ENCODE data around the gene SYT13.

SYT13 gene

DNA sequence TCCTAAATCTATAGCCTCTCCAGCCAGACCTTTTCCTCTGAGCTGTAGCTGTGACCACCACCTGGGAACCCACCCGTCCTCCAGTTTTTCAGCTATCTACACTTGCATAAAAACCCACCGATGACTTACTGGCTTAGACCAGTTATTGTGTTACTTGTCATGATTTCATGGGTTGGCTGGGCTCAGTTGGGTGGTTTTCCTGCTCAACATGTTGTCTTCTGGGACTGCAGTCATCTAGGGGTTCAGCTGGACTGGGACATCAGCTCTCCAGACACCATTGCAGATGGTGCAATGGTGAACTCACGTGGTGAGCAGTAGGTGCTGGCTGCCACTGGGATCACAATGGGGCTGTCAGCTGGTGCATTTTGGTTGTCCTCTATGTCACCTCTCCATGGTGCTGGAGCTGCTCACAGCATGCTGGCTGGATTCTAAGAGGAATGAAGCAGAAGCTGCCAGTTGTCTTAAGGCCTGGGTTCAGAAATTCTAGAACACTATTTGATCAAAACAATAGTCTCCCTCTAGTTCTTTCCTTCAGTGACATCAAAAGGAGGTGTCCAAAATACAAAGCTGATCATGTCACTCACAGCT is 1.3 kb upstream of the SYT13 start:
- no peak overlapping the region for H3K9ac ChIP-seq (ENCODE audit: insufficient read length, low read depth)
- no peak overlapping the region for H3K4me3 ChIP-seq (ENCODE audit: insufficient read length, low read depth)
- H3K9me3 ChIP-seq (ENCODE audit: insufficient read depth, low read length): peaks cover 15% of the 10 kb centered on the region; the same call in 1 of the 2 replicates
- DNase-seq (ENCODE audit: low read depth, low spot score): no peak
- no peaks in the 10 kb centered on the region for H3K36me3 ChIP-seq (ENCODE audit: insufficient read depth, insufficient read length, low read length)
- H3K4me1 ChIP-seq (ENCODE audit: insufficient read depth, insufficient read length): no peaks in the 10 kb centered on the region
- H3K27me3 ChIP-seq (ENCODE audit: insufficient read depth, insufficient read length): peaks cover 57% of the 10 kb centered on the region
- TF ChIP-seq ZNF274 (IDR thresholded peaks at IDR 0.05; ENCODE audit: low read depth, low read length): no peak
- TF ChIP-seq SUZ12 (IDR thresholded peaks at IDR 0.05; ENCODE audit: extremely low read depth, insufficient read depth, insufficient read length): no peak
- no peak for TF ChIP-seq YY1 (IDR thresholded peaks at IDR 0.05; ENCODE audit: insufficient read depth, insufficient read length)

- Histone ChIP-seq H3K36me3 (ENCODE audit: insufficient read depth, insufficient read length, low read length) (no peaks in the 10 kb centered on the region), H3K4me1 (ENCODE audit: insufficient read depth, insufficient read length) (peaks cover 5% of the 10 kb centered on the region), H3K9ac (ENCODE audit: insufficient read length, low read depth) (peak overlapping the region; percentile 94), H3K4me3 (ENCODE audit: insufficient read length, low read depth) (peak overlapping the region; percentile 86), H3K9me3 (ENCODE audit: insufficient read depth, low read length) (peaks cover 15% of the 10 kb centered on the region; the same call in 1 of the 2 replicates), H3K27me3 (ENCODE audit: insufficient read depth, insufficient read length) (peaks cover 52% of the 10 kb centered on the region)
- no peak for DNase-seq (ENCODE audit: low read depth, low spot score)
- no peak for TF ChIP-seq YY1 (IDR thresholded peaks at IDR 0.05; ENCODE audit: insufficient read depth, insufficient read length)
- TF ChIP-seq SUZ12 (IDR thresholded peaks at IDR 0.05; ENCODE audit: extremely low read depth, insufficient read depth, insufficient read length): no peak
- no peak for TF ChIP-seq ZNF274 (IDR thresholded peaks at IDR 0.05; ENCODE audit: low read depth, low read length)
Measured at GRCh38 chr11:45285250-45285828, 802 bp downstream of the SYT13 start.

GRCh38 chr11:45282081-45282480 is 4.1 kb downstream of the SYT13 start:
- H3K9ac ChIP-seq (ENCODE audit: insufficient read length, low read depth): no peak overlapping the region
- H3K4me3 ChIP-seq (ENCODE audit: insufficient read length, low read depth): no peak overlapping the region
- H3K27me3 ChIP-seq (ENCODE audit: insufficient read depth, insufficient read length): peaks cover 36% of the 10 kb centered on the region
- H3K36me3 ChIP-seq (ENCODE audit: insufficient read depth, insufficient read length, low read length): no peaks in the 10 kb centered on the region
- no peak for DNase-seq (ENCODE audit: low read depth, low spot score)
- H3K4me1 ChIP-seq (ENCODE audit: insufficient read depth, insufficient read length): peaks cover 5% of the 10 kb centered on the region
- peaks cover 4% of the 10 kb centered on the region; the same call in 1 of the 2 replicates for H3K9me3 ChIP-seq (ENCODE audit: insufficient read depth, low read length)
- TF ChIP-seq SUZ12 (IDR thresholded peaks at IDR 0.05; ENCODE audit: extremely low read depth, insufficient read depth, insufficient read length) (no peak), ZNF274 (IDR thresholded peaks at IDR 0.05; ENCODE audit: low read depth, low read length) (no peak), YY1 (IDR thresholded peaks at IDR 0.05; ENCODE audit: insufficient read depth, insufficient read length) (no peak)

GRCh38 chr11:45280449-45280848 is 5.7 kb downstream of the SYT13 start:
- H3K4me1 ChIP-seq (ENCODE audit: insufficient read depth, insufficient read length): peaks cover 5% of the 10 kb centered on the region
- no peak overlapping the region for H3K4me3 ChIP-seq (ENCODE audit: insufficient read length, low read depth)
- peaks cover 24% of the 10 kb centered on the region for H3K27me3 ChIP-seq (ENCODE audit: insufficient read depth, insufficient read length)
- no peaks in the 10 kb centered on the region for H3K36me3 ChIP-seq (ENCODE audit: insufficient read depth, insufficient read length, low read length)
- DNase-seq (ENCODE audit: low read depth, low spot score): no peak
- no peak overlapping the region for H3K9ac ChIP-seq (ENCODE audit: insufficient read length, low read depth)
- TF ChIP-seq YY1 (IDR thresholded peaks at IDR 0.05; ENCODE audit: insufficient read depth, insufficient read length): no peak
- no peak for TF ChIP-seq SUZ12 (IDR thresholded peaks at IDR 0.05; ENCODE audit: extremely low read depth, insufficient read depth, insufficient read length)
- no peak for TF ChIP-seq ZNF274 (IDR thresholded peaks at IDR 0.05; ENCODE audit: low read depth, low read length)
- no peaks in the 10 kb centered on the region for H3K9me3 ChIP-seq (ENCODE audit: insufficient read depth, low read length)

- TF ChIP-seq ZNF274 (IDR thresholded peaks at IDR 0.05; ENCODE audit: low read depth, low read length): no peak
- no peak overlapping the region for H3K4me3 ChIP-seq (ENCODE audit: insufficient read length, low read depth)
- H3K36me3 ChIP-seq (ENCODE audit: insufficient read depth, insufficient read length, low read length): no peaks in the 10 kb centered on the region
- peaks cover 18% of the 10 kb centered on the region for H3K27me3 ChIP-seq (ENCODE audit: insufficient read depth, insufficient read length)
- no peak overlapping the region for H3K9ac ChIP-seq (ENCODE audit: insufficient read length, low read depth)
- H3K9me3 ChIP-seq (ENCODE audit: insufficient read depth, low read length): no peaks in the 10 kb centered on the region
- peaks cover 5% of the 10 kb centered on the region for H3K4me1 ChIP-seq (ENCODE audit: insufficient read depth, insufficient read length)
- DNase-seq (ENCODE audit: low read depth, low spot score): no peak
Measured at GRCh38 chr11:45279645-45280044, 6.5 kb downstream of the SYT13 start.

GRCh38 chr11:45278714-45279113 is 7.4 kb downstream of the SYT13 start:
- no peak for DNase-seq (ENCODE audit: low read depth, low spot score)
- Histone ChIP-seq H3K9ac (ENCODE audit: insufficient read length, low read depth) (no peak overlapping the region), H3K36me3 (ENCODE audit: insufficient read depth, insufficient read length, low read length) (no peaks in the 10 kb centered on the region), H3K4me3 (ENCODE audit: insufficient read length, low read depth) (no peak overlapping the region), H3K4me1 (ENCODE audit: insufficient read depth, insufficient read length) (peaks cover 5% of the 10 kb centered on the region), H3K27me3 (ENCODE audit: insufficient read depth, insufficient read length) (peaks cover 9% of the 10 kb centered on the region), H3K9me3 (ENCODE audit: insufficient read depth, low read length) (no peaks in the 10 kb centered on the region)
- TF ChIP-seq SUZ12 (IDR thresholded peaks at IDR 0.05; ENCODE audit: extremely low read depth, insufficient read depth, insufficient read length) (no peak), YY1 (IDR thresholded peaks at IDR 0.05; ENCODE audit: insufficient read depth, insufficient read length) (no peak)

GRCh38 chr11:45275828-45276227 is 10.3 kb downstream of the SYT13 start:
- Histone ChIP-seq H3K27me3 (ENCODE audit: insufficient read depth, insufficient read length) (peaks cover 2% of the 10 kb centered on the region), H3K4me1 (ENCODE audit: insufficient read depth, insufficient read length) (no peaks in the 10 kb centered on the region), H3K36me3 (ENCODE audit: insufficient read depth, insufficient read length, low read length) (no peaks in the 10 kb centered on the region), H3K4me3 (ENCODE audit: insufficient read length, low read depth) (no peak overlapping the region), H3K9me3 (ENCODE audit: insufficient read depth, low read length) (no peaks in the 10 kb centered on the region), H3K9ac (ENCODE audit: insufficient read length, low read depth) (no peak overlapping the region)
- no peak for DNase-seq (ENCODE audit: low read depth, low spot score)
- TF ChIP-seq YY1 (IDR thresholded peaks at IDR 0.05; ENCODE audit: insufficient read depth, insufficient read length) (no peak), ZNF274 (IDR thresholded peaks at IDR 0.05; ENCODE audit: low read depth, low read length) (no peak), SUZ12 (IDR thresholded peaks at IDR 0.05; ENCODE audit: extremely low read depth, insufficient read depth, insufficient read length) (no peak)
